Non-pigmented ciliary epithelial cell (primary cell): ENCODE results near the gene KCND3.

Experiments
- DNase-seq: peaks from one replicate; pipeline ENCODE4 v3.0.0-alpha.2; 2010; ENCODE audit warnings: low read depth

The KCND3 gene

DNA sequence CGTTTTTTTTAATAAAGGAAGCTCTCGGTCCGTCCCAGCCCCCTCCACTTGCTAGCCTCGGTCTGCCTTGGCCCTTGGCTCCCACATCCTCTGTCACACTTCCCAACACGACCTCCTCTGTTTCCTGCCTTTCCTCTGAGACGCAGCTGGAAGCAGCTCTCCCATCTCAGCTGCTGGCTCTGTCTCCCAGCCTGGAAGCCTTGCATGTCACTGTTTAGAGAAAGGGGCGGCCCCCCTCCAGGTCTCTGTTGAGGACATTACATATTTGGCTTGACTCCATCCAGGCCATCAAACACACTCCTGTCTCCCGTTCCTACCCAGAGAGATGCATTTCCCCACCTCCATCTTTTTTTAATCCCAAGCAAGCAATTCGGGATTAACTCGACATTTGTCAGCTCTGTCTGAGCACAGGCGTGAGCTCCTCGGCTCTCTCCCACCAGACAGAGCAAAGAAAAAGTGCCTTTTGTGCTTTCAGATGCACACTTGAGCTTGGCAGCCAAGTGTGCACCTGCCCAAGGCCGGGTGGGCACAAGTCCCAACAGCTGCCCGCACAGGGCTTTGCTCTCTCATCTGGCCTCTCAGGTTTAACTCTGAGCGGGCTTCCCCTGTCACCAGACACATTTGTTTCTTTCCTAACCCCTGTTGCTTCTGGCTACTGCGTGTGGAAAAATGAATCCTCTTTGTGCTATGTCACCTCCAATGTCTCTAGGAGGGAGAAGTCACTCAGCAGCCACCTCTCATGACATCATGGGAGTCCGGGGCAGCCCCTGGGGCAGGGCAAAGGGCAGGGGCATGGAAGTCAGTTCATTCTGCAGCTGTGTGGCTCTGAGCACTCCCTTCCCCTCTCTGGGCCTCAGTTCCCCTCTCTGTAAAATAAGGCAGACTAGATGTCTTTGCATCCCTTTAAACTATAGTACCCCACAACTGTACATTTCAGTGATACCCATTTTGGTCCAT lies 108.3 kb downstream of the KCND3 start:
- no peak for DNase-seq

GRCh38 chr1:111879081-111879480 lies 110.4 kb downstream of the KCND3 start:
- DNase-seq, result no peak

DNA sequence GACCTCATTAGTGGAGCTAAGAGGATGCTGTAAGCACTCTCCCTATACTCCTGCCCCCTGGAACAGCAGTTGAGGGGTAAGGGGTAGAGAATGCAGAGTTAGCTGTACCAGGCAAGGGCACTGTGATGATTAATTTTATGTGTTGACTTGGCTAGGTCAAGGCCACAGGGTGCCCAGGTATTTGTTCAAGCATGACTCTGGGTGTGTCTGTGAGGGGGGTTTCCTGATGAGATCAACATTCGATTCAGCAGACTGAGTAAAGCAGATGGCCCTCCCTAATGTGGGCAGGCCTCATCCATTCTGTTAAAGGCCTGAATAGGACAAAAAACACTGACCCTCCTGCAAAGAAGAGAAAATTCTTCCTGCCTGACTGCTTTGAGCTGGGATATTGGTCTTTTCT lies 110.8 kb downstream of the KCND3 start:
- no peak for DNase-seq

DNA sequence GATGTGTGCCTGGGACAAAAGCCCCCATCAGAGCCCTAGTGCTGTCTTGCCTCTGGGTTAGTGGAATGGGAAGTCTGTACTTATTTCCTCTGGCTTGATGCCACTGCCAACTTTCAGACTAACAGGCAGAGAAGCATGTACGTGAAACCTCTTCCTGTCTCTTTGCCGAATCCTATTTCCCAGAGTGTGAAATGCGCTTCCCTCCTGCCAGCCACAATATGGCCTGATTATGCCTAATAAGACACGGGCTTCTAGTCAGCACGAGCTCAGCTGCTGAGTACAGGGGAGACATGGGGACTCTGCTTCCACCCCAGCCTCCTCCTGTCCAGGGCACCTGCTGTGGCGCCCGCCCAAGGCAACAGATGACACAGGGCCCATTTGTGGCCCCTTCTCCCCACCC lies 111.4 kb downstream of the KCND3 start:
- DNase-seq, result no peak

- DNase-seq, result no peak
Observed at GRCh38 chr1:111876631-111877030, 112.8 kb downstream of the KCND3 start.

GRCh38 chr1:111875640-111876039 lies 113.8 kb downstream of the KCND3 start:
- DNase-seq, result no peak

DNA sequence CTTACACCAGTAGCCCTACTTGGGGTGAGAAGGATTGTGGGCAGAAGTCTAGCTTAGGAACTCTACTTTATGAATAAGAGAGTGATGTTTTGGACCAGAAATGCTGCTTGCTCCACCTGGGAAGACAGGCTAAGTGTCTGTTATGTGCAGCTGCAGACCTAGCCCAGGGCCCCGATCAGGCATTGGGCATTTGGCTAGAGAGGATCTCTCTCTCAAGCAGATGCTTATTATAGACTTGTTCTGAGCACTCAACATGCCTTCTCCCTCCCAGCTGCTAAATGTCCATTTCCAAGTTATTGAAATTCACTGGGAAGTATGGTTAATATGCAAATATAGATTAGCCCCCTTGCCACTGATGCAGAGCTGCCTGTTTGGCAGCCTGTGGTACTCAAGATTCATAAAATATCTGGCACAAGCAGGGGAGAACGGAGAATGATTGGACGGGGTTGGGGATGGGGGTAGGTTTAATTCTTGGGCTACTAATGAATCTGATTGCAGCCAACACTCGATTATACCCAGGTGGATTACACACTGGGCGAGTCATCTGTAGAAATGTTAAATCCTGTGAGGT lies 115.9 kb downstream of the KCND3 start:
- DNase-seq, result no peak

DNA sequence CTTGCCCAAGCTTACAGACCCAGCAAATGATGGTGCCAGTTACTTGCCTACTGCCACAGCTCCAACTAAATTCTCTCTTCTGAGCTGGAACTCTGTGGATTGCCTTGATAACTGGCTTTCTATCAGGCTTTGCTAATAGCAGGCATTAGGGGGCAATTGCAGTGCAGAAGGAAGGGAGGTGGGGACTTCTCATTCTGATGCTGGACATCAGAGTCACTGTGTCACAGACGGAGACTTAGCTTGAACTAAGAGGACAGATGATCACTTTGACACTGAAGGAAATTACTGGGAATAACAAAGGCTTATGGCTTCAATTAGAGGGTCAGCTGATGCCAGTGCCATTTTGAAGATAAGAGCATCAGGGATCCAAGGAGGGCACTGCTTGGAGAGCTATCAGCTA lies 119.3 kb downstream of the KCND3 start:
- DNase-seq, result no peak

GRCh38 chr1:111867868-111868440 lies 121.5 kb downstream of the KCND3 start:
- DNase-seq, result no peak

DNA sequence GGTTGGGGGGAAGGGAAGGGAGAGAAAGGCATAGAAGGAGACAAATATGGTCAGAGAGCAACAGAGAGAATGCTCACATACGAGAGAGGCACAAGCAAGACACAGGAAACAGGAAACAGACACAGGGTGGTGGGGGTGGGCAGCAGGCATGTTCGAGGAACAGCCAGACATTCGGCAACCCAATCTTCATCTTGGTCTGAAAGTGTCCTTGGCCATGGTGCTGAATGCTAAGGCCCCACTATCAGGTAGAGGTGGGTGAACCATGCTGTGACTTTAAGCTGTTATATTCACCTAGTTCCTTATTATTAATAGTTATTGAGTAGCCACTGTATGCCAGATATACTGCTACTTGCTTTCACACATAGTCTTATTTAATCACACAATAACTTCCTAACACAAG lies 124.6 kb downstream of the KCND3 start:
- no peak for DNase-seq

- no peak for DNase-seq
Observed at GRCh38 chr1:111863401-111863800, 126.1 kb downstream of the KCND3 start.

GRCh38 chr1:111862599-111862998 lies 126.9 kb downstream of the KCND3 start:
- no peak for DNase-seq

- no peak for DNase-seq
Observed at GRCh38 chr1:111861523-111861922, 127.9 kb downstream of the KCND3 start.

- DNase-seq, result no peak
Observed at GRCh38 chr1:111857194-111857651, 132.2 kb downstream of the KCND3 start.

DNA sequence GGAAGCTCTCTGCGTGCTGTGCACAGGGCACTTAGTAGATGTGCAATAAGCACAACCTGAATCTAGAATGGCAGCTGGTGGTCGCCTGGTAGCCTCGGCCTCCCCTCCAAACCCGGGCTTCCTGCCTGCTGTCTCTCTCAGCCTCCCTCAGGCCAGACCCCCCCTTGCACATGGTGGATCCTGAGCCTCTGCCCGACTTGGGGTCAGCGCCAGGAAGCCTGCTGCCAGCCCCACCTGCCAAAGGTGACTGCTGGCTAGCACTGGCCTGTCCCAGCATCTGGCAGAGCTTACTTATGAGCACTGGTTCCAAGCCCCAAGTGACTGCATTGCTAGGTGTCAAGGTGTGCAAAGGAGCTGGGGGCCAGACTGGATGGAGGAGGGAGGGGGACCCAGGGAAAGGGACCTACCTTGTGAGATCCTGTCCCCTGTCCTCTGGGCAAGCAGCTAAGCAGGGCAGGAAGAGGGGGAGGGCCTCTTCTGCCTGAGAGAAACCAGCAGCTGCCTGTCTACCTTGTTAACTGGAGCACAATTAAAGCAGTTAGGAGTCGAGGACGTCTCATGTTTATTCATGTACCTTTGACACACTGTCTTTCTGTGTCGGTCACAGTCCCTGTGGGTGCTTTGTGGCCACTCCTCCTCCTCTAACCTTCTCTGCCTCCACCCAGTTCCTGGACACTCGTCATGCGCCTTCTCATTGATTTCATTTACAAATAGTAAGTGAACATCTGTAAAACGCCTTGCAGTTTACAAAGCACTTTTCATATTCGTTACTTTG lies 132.9 kb downstream of the KCND3 start:
- no peak for DNase-seq

DNA sequence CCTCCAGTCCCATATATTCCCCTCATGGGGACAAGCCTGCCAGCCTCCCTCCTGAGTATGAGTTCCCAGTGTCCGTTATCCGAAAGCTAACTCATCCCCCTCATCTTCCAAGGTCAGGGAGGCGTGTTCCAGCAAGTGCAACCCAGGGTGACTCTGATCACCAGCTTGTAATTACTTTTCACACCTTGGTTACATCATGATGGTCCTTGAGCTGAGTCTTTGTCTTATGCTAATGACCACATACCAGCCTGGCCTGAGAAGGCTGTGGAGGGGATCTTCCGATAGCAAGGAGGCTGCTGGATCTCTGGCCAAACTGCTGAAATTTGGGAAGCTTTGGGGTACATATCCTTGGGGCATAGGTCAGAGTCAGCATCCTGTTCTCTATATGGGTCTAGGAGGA lies 134.2 kb downstream of the KCND3 start:
- DNase-seq, result no peak

DNA sequence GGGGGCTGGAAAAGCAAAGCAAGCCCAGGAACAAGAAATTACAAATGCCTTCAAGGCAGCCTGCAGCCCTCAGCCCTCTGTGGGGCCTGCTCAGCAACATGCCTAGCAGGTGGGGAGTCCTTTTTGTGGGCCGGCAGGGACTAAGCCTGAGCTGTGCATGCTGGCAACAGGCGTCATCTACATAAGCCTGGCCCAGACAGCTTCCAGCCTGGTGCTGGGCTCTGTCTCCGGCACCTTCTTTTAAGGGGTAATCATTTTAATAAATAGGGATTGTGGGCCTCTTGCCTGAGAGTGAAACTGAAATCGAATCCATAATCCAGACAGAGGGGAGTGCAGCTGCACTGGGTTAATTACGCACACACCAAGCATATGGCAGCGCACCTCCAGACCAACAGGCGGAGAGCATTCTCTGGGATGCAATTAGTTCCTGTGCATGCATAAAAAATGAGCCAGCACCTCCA lies 137.2 kb downstream of the KCND3 start:
- no peak for DNase-seq

- DNase-seq, result no peak
Observed at GRCh38 chr1:111851552-111851951, 137.9 kb downstream of the KCND3 start.

DNA sequence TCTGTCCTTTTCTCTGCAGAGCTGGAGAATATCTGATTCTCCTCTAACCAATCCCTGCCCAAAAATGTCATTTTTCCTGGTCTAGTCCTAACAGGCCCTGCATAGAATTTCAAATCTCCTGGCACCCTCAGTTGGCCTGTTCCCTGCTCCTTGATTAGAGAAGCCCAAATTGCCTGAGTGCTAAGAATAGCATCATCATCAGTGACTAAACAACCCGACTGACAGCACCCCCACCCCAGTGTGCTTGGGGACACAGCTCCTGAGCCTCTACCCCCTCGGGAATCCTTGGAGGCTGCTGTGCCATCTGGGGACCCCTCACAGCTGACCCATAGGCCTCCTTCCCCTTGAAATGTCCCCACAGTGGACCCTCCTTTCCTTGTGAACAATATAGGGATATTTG lies 139.4 kb downstream of the KCND3 start:
- no peak for DNase-seq

GRCh38 chr1:111848852-111849545 lies 140.5 kb downstream of the KCND3 start:
- no peak for DNase-seq

GRCh38 chr1:111847466-111847865 lies 142.0 kb downstream of the KCND3 start:
- no peak for DNase-seq

DNA sequence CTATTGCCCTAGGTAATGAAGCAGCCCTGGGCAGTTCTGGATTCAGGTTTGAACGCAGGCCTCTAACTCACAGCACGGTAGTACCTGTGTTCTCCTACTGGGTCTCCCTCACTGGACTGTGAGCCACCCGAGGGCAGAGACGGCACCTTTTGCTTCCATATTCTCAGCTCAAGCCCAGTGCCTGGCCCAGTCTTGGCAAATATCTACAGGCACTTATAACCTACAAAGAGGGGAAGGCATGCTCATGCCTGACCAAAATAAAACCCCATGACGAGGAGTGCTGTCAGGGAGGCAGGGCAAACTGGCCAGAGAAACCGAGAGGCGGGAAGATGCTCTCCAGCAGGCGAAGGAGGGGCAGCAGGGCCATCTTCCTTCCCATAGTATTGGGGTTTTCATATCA lies 142.6 kb downstream of the KCND3 start:
- no peak for DNase-seq
